GM18508 (cell line): ENCODE measurements around the gene DYSF.

Experiments used
- ATAC-seq: cut with Tn5 transposase; IDR thresholded peaks from one replicate; pipeline ENCODE4 v1.9.1; 2021; ENCODE audit warnings: moderate number of reproducible peaks; ENCODE audit not compliant: insufficient read depth, unreplicated experiment

The DYSF gene

GRCh38 chr2:71665168-71666093, 212.1 kb downstream of the DYSF start:
- no peak for ATAC-seq

DNA sequence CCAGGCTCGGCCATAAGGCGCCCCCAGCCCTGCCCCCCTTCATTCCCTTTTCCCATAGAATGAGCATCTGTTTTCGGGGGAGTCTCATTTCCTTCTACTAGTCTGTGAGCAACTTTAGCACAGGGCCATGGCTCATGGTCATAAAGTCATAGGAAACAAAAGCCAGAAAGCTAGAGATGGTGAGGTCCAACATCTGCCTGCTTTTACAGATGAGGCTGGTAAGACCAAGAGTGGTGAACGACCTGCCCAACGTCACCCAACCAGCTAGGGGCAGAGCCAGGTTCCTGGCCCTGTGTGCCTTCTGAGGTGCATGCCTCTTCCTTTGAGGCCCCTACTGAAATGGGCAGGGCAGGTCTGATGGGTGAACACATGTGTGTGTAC, 212.7 kb downstream of the DYSF start:
- no peak for ATAC-seq

DNA sequence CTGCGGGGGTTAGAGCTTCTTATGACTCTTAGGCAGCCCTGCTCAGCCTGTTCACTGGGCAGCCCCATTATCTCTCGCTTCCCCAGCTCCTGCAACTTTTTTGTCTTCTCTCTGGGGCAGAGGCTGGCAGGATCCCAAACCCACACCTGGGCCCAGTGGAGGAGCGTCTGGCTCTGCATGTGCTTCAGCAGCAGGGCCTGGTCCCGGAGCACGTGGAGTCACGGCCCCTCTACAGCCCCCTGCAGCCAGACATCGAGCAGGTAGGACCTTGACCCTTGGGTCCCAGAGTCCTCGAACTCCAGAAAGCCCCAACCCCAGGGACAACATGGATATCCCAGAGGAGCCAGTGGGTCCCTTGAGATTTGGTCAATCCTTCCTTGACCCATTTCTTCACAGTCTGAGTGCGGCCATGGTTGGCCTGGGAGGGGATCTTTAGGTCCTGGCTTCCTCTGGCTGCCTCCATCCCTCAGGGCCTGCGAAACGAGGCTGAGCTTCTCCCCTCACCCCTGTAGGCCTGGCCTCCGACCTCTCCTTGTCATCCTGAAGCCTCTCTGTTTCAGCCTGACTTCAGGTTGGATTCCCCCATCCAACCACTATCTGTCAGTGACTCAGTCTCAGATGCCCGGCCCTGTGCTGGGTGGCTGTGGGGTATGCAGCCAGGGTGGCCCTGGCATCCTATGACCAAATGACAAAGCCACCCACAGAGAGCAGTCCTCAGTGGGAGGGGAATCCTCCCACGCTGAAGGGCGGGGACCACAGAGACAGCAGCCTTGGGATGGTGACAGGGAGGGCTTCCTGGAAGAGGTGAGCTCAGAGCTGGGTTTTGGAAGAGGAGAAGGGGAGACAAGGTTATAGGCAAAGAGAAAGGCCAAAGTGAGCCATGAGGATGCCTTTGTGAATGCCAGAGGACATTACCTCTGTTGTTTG, 214.2 kb downstream of the DYSF start:
- ATAC-seq = no peak

DNA sequence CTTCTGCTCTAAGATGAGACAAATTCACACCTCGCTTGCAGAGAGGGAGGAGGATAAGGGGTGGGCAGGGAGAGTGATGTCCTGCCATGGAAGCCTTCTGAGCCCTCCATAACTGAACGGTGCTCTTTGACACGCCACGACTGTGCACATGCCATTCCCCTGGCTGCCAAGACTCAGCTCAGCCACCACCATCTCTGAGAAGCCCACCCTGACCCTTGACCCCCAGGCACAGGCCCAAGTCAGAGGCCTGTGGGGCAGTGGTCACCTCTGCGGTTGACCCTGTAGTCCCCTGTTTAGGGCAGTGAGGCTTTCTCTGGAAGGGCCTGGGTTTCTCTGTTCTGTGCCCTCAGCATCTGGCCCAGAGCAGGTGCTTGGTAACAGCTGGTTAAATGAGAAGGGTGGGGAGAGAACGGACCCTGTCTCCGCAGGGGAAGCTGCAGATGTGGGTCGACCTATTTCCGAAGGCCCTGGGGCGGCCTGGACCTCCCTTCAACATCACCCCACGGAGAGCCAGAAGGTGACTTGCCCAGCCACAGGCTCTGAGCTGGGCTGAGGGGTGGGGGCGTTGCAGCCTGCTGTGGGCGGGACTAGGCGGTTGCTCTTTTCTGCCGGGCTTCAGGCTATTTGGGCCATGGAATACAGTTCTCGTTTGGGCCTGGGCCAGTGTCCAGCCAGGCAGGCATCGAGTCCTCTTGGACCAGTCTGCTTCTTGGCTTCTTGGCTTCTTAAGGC, 215.1 kb downstream of the DYSF start:
- ATAC-seq = no peak

GRCh38 chr2:71669058-71669456, 215.7 kb downstream of the DYSF start:
- no peak for ATAC-seq

DNA sequence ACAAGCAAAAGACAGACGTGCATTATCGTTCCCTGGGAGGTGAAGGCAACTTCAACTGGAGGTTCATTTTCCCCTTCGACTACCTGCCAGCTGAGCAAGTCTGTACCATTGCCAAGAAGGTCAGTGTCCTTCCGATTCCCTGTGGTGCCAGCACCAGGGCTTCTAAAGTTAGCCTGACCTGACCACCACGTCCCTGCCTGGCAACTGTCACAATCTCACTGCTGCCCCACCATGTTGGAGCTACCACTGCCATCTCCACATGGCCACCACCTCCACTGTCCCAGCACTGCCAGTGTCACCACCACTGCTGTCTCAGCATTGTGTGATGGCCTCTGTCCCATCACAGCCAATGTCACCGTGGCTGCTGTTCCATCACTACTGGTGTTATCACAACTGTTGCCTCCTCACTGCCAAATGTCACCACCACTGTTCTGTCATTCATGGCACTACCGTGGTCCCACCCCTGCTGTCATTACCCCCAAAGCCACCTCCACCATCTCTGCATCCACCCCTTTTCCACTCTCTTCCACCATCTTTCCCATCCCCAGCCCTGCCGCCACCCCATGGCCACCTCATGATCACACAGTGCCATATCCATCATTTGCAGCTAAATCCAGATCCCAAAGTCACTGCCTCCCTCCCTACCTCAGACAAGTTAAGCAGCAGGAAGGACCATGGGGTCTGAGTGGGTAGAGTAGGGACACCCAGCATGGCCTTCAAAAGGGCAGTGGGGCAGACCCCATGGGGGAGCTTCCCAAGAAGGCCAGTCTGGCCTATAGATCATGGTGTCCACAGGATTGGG, 216.5 kb downstream of the DYSF start:
- no peak for ATAC-seq

DNA sequence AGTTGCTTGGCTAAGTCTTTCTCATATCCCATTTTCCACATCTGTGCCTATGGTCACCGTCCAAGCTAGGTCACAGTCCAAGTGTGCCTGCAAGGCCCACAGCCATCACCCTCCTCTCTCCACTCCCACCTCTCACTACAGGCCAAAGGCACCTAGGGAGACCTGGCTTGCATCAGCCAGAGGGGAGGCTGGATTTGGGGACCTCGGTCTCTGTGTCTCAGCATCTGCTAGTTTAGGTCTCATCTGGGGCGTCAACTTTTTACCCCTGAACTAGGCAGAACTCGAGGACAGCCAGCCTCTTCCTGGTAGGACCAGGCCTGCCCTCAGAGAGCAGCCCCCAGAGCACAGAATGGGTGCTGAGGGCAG, 217.1 kb downstream of the DYSF start:
- no peak for ATAC-seq

DNA sequence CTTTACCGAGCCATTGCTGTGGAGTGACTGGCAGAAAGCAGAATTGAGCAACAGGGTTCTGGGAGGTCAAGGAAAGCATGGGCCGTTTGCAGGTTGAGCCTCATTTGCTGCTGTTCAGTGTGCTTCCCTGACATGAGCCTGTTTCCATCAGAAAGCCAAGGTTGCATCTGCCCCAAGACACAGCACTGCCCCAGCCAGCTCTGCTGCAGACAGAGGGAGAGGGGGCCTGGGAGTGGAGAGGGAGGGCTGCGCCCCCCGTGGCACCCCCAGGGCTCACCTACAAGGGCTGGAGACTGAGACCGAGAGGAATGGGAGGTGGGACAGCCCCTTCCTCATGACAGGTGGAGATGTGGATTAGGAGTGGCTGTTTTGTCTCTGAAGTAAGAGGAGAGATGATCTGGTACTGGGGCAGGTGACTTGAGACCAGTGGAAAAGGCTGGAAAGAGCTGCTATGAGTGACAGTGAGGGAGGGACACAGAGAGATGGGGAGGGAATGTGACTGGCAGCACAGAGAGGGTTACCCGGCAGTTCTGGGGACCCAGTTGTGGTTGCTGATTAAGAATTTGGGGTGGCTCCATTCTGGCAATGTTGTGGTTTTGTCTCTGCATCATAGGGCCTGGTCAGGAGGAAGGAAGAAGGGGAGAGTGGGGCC, 218.0 kb downstream of the DYSF start:
- no peak for ATAC-seq

GRCh38 chr2:71671895-71672825, 218.8 kb downstream of the DYSF start:
- ATAC-seq = no peak

GRCh38 chr2:71672826-71673795, 219.8 kb downstream of the DYSF start:
- no peak for ATAC-seq

GRCh38 chr2:71674158-71674851, 220.9 kb downstream of the DYSF start:
- ATAC-seq = no peak

GRCh38 chr2:71675296-71675695, 221.9 kb downstream of the DYSF start:
- no peak for ATAC-seq

GRCh38 chr2:71678874-71679273, 225.5 kb downstream of the DYSF start:
- no peak for ATAC-seq

DNA sequence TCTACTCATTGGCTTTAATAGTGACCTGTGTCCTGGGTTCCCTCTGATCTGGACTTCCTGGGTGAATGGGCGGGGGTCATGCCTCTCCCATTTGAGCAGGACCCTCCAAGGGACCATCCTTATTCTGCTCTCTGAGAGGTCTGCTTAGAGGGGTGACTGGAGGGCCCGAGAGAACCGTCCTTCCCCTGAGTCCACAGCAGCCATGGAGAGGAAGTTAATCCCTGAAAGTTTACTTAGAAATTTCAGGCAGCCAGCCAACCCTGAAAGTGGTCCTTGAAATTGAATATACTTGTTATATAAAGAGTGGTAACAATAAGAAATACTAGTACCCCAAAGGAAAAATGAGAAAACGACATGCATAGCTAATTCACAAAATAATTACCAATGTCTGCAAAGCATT, 226.1 kb downstream of the DYSF start:
- no peak for ATAC-seq

DNA sequence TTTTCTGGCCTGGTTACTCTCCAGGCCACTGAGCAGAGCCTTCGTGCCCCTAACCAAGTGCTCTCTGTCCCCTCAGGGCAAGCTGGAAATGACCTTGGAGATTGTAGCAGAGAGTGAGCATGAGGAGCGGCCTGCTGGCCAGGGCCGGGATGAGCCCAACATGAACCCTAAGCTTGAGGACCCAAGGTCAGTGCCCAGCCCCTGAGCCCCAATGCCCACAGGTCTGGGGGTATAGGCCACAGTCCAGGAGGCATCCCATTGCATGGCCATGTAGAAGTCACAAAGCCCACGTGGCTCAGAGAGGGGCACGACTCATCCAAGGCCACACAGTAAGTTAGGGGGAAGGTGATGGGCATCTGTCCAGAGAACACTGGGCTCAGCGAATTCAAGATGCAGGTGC, 227.6 kb downstream of the DYSF start:
- no peak for ATAC-seq

GRCh38 chr2:71681626-71682025, 228.3 kb downstream of the DYSF start:
- no peak for ATAC-seq

DNA sequence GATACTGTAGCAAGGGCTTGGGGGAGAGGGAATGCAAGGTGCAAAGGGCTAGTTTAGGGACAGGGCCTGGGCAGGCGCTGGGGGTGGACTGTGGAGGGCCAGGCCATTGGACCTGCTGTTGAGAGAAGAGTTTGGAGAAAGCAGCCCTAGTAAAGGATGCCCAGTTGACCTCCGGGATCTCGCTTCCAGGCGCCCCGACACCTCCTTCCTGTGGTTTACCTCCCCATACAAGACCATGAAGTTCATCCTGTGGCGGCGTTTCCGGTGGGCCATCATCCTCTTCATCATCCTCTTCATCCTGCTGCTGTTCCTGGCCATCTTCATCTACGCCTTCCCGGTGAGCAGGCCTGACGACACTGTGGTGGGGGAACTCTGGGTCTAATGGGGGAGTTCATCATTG, 229.0 kb downstream of the DYSF start:
- no peak for ATAC-seq
